GM12878 (cell line): ENCODE results near the gene SOBP. TPM values are rescaled to one million over a fixed set of nuclear protein-coding genes. Genes with fewer than 3 reads are reported as not detected.

Source experiments
- ATAC-seq: fragments of 200-7000 bp; cut with Tn5 transposase; 3 replicates; pipeline ENCODE4 v1.9.1; 2020; ENCODE audit warnings: mild to moderate bottlenecking, moderate library complexity
- BruUV-seq: library from RNA; stranded (reverse); fragments of 400-500 nt; replicated peaks from 2 replicates; lab custom pipeline; 2021; lab: Mats Ljungman, UMichigan
- CTCF ChIA-PET: fragments of 300-600 bp; sonication (Branson Sonifier 250); formaldehyde crosslinking; extraction: SDS; loops from one replicate; lab custom pipeline; 2021; ENCODE audit warnings: inconsistent platforms; lab: Yijun Ruan, JAX
- POLR2A ChIA-PET: fragments of 350-600 bp; formaldehyde crosslinking; extraction: SDS; loops from one replicate; lab custom pipeline; 2021; ENCODE audit warnings: inconsistent platforms; lab: Charles Lee
- RAD21 ChIA-PET: fragments of 300-600 bp; sonication (Branson Sonifier 250); formaldehyde crosslinking; loops from one replicate; lab custom pipeline; 2023; ENCODE audit warnings: antibody characterized with exemption; ENCODE audit not compliant: unreplicated experiment; lab: Charles Lee
- SMC1A ChIA-PET: fragments of 300-600 bp; sonication (Branson Sonifier 250); formaldehyde crosslinking; loops from one replicate; lab custom pipeline; 2023; ENCODE audit not compliant: unreplicated experiment, uncharacterized antibody; lab: Charles Lee
- DNase-seq: peaks from one replicate; pipeline ENCODE4 v3.0.0-alpha.2; 2011; ENCODE audit warnings: low read depth, low spot score
- FAIRE-seq: peaks from 3 replicates; lab custom pipeline; 2011; peaks lifted over from hg19 to GRCh38; lab: Jason Lieb, UNC
- H2AFZ ChIP-seq: 2 replicates; pipeline ENCODE4 v1.6.0; 2011; ENCODE audit warnings: low read depth, low read length, control low read depth; ENCODE audit not compliant: control insufficient read depth
- H3K27ac ChIP-seq: 2 replicates; pipeline ENCODE4 v1.5.1; 2011; ENCODE audit warnings: control low read depth; ENCODE audit not compliant: control insufficient read depth, insufficient read depth
- H3K27me3 ChIP-seq, 2 experiments: replicated peaks in 1 of 2; 2 replicates each; pipeline versions ENCODE4 v1.6.0 to v1.6.1; 2011; ENCODE audit warnings: low read length in 1 of 2; ENCODE audit not compliant: control insufficient read depth in 2 of 2, insufficient read depth in 2 of 2
- H3K36me3 ChIP-seq, 2 experiments: 2 replicates each; pipeline ENCODE4 v1.5.1; 2011; ENCODE audit warnings: low read length in 1 of 2; ENCODE audit not compliant: control insufficient read depth in 2 of 2, insufficient read depth in 2 of 2
- H3K4me1 ChIP-seq: 2 replicates; pipeline ENCODE4 v1.6.1; 2011; ENCODE audit warnings: mild to moderate bottlenecking, low read length, moderate library complexity, mixed read lengths; ENCODE audit not compliant: control insufficient read depth, insufficient read depth
- H3K4me2 ChIP-seq: 2 replicates; pipeline ENCODE4 v1.6.0; 2011; ENCODE audit warnings: control low read depth; ENCODE audit not compliant: control insufficient read depth, insufficient read depth
- H3K4me3 ChIP-seq: fragments of 200-600 bp; sonication (generic); 2 replicates; pipeline ENCODE4 v1.5.1; 2016
- H3K79me2 ChIP-seq: 2 replicates; pipeline ENCODE4 v1.6.0; 2011; ENCODE audit warnings: low read length; ENCODE audit not compliant: control insufficient read depth, insufficient read depth
- H3K9ac ChIP-seq: 2 replicates; pipeline ENCODE4 v1.8.0; 2011; ENCODE audit warnings: low read length, control low read depth, mixed read lengths; ENCODE audit not compliant: control insufficient read depth, insufficient read depth
- H3K9me3 ChIP-seq: replicated peaks from 3 replicates; pipeline ENCODE4 v1.5.1; 2011; ENCODE audit warnings: mild to moderate bottlenecking, low read length; ENCODE audit not compliant: control insufficient read depth, insufficient read depth
- H4K20me1 ChIP-seq: 2 replicates; pipeline ENCODE4 v1.6.0; 2011; ENCODE audit not compliant: control insufficient read depth, insufficient read depth
- BMI1 ChIP-seq: fragments of 450-650 bp; IDR thresholded peaks from 2 replicates; pipeline ENCODE4 v1.6.1; 2016; ENCODE audit warnings: mild to moderate bottlenecking, moderate library complexity, borderline replicate concordance
- HDAC6 ChIP-seq: fragments of 200-600 bp; sonication (generic); IDR thresholded peaks from one replicate; pipeline ENCODE4 v1.8.0; 2017; ENCODE audit warnings: antibody characterized with exemption; ENCODE audit not compliant: unreplicated experiment
- LARP7 ChIP-seq: fragments of 450-650 bp; IDR thresholded peaks from 2 replicates; pipeline ENCODE4 v1.6.1; 2017; ENCODE audit warnings: mild to moderate bottlenecking
- POLR2AphosphoS2 ChIP-seq: IDR thresholded peaks from 2 replicates; pipeline ENCODE4 v1.6.1; 2011; ENCODE audit warnings: low read depth, mild to moderate bottlenecking, low read length, improper control_type of control experiment, moderate library complexity
- YY1 ChIP-seq: IDR thresholded peaks from 2 replicates; pipeline ENCODE4 v1.6.1; 2011; ENCODE audit warnings: low read depth, mild to moderate bottlenecking, low read length
- WGBS: methylation state at CpG from one replicate; pipeline ENCODE4 v1.1.6; 2016; ENCODE audit warnings: low lambda C conversion rate; ENCODE audit not compliant: insufficient replicate concordance, insufficient coverage; ENCODE audit errors: missing lambda C conversion rate; 5-methylcytosine and 5-hydroxymethylcytosine counted together
- in situ Hi-C: fragments of 300-500 bp; cut with MboI; formaldehyde crosslinking; loops from 9 replicates; pipeline ENCODE4 v1.14.3; 2018; ENCODE audit warnings: mixed read lengths
- intact Hi-C: fragments of 100-400 bp; cut with micrococcal nuclease; formaldehyde crosslinking; loops from one replicate; pipeline ENCODE4 v1.14.2; 2022; ENCODE audit not compliant: unreplicated experiment
- polyA plus RNA-seq, 11 experiments: library from polyadenylated mRNA; depleted of rRNA in 4 of 11; unstranded in 6 of 11; stranded (reverse) in 5 of 11; fragments of >200 nt; fragmentation: Nextera tagmentation in 4 of 11; fragmentation: Illumina TruSeq in 1 of 11; extraction: Ambion mirVana in 4 of 11; extraction: Trizol in 1 of 11; gene quantifications; 1 replicate in 1 of 11; 2 replicates in 10 of 11; pipeline versions ENCODE4 v1.2.1 to v1.2.3, GENCODE V29; 2011 to 2016; ENCODE audit warnings: inconsistent platforms in 2 of 11, missing spikeins in 2 of 11, low read depth in 1 of 11
- total RNA-seq, 4 experiments: library from RNA; depleted of rRNA in 3 of 4; stranded (reverse); fragments of >200 nt in 3 of 4; fragmentation: Illumina TruSeq in 1 of 4; extraction: Trizol in 1 of 4; gene quantifications; 2 replicates each; pipeline versions ENCODE4 v1.2.1 to v1.2.3, GENCODE V29; 2013 to 2021
- TF ChIP-seq, protein P1 (sequence below): IDR thresholded peaks from 2 replicates; pipeline ENCODE4 v1.6.1; 2011; ENCODE audit warnings: low read depth, low read length, improper control_type of control experiment, borderline replicate concordance
- TF ChIP-seq, protein P2 (sequence below): fragments of 450-650 bp; IDR thresholded peaks from 2 replicates; pipeline ENCODE4 v1.6.1; 2016; ENCODE audit warnings: mild to moderate bottlenecking
- TF ChIP-seq, protein P3 (sequence below): fragments of 450-650 bp; IDR thresholded peaks from 2 replicates; pipeline ENCODE4 v1.6.1; 2018; ENCODE audit warnings: borderline replicate concordance, mild to moderate bottlenecking; ENCODE audit not compliant: partially characterized antibody
- TF ChIP-seq, protein P4 (sequence below): IDR thresholded peaks from 2 replicates; pipeline ENCODE4 v1.6.1; 2011; ENCODE audit warnings: borderline replicate concordance, low read depth, mild to moderate bottlenecking, moderate library complexity, mixed read lengths, low read length; ENCODE audit not compliant: insufficient read depth; ENCODE audit errors: extremely low read length

Gene SOBP
- total and polyA plus RNA-seq, 10 of the 15 experiments (the other 5 are each of a cell fraction or from before 2014, with no cell fraction given), result 0.49 to 1.9 (median 0.78) TPM

DNA sequence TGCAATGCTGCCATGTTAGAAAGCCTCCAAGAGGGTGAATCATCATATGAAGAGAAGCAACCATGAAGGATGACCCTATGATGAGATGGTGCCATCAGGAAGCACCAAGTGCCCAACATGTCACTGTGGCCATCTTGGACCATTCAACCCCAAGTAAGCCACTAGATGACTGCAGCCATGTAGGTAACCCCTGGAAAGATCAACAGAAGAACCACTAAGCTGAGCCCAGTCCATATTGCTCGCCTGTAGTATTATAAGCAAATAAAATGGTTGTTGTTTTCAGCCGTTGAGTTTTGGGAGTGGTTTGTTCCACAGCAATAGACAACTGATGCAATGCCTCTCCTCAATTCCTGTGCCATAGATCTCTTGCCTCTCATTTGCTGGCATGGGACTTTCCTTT lies 193.3 kb downstream of the SOBP start:
- H2AFZ ChIP-seq, result no peak overlapping the region
- no peak for ATAC-seq
- no TSS peak for BruUV-seq
- WGBS, result 20% methylated on average over 2 of the region's 2 CpGs
- no peak for TF ChIP-seq YY1
- TF ChIP-seq, protein P1, sequence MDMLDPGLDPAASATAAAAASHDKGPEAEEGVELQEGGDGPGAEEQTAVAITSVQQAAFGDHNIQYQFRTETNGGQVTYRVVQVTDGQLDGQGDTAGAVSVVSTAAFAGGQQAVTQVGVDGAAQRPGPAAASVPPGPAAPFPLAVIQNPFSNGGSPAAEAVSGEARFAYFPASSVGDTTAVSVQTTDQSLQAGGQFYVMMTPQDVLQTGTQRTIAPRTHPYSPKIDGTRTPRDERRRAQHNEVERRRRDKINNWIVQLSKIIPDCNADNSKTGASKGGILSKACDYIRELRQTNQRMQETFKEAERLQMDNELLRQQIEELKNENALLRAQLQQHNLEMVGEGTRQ, result no peak
- no peak for TF ChIP-seq HDAC6
- TF ChIP-seq, protein P2, sequence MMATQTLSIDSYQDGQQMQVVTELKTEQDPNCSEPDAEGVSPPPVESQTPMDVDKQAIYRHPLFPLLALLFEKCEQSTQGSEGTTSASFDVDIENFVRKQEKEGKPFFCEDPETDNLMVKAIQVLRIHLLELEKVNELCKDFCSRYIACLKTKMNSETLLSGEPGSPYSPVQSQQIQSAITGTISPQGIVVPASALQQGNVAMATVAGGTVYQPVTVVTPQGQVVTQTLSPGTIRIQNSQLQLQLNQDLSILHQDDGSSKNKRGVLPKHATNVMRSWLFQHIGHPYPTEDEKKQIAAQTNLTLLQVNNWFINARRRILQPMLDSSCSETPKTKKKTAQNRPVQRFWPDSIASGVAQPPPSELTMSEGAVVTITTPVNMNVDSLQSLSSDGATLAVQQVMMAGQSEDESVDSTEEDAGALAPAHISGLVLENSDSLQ, result no peak
- intact Hi-C loops (no loop called here), in situ Hi-C loops (loop anchor here (10.0 kb wide), 1 partner anchor 362 kb away; no protein-coding TSS in a partner anchor)
- DNase-seq, result no peak
- no peaks in the 10 kb centered on the region for H3K4me1 ChIP-seq
- no peaks in the 10 kb centered on the region for H3K79me2 ChIP-seq
- no peak overlapping the region for H3K27ac ChIP-seq
- CTCF ChIA-PET, result no interaction called here
- H3K9ac ChIP-seq, result no peak overlapping the region
- FAIRE-seq, result no peak
- no peaks in the 10 kb centered on the region for H3K36me3 ChIP-seq
- no peaks in the 10 kb centered on the region; the same call in 2 of the 3 replicates for H3K9me3 ChIP-seq
- no peak overlapping the region for H3K4me2 ChIP-seq
- RAD21 ChIA-PET, result no interaction called here
- SMC1A ChIA-PET, result interaction anchor here (0.7 kb wide), 1 partner anchor 365 kb away, joined by 3 read pairs; no protein-coding TSS in a partner anchor
- POLR2A ChIA-PET, result no interaction called here
- H3K4me3 ChIP-seq, result no peak overlapping the region
- no peaks in the 10 kb centered on the region for H4K20me1 ChIP-seq
- H3K27me3 ChIP-seq, result no peaks in the 10 kb centered on the region

DNA sequence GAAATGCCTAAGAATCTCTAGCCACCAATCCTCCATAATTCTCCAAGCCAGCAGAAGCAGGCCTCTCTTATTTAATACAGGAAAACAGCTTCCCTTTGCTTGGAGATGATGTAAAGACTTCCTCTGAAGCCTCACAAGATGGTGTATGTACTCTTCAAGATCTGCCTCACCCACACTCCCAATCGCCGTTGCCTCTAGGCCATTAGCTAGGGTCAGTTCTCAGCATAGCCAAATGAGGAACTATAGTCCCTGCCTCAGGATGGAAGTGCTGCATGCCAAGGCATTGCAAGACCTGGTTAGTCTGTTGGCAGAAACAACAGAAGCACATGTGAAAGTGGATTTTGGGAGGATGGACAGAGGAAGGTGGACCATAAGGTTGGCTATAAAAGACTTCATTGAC lies 195.1 kb downstream of the SOBP start:
- H3K9ac ChIP-seq, result no peak overlapping the region
- H3K36me3 ChIP-seq, result no peaks in the 10 kb centered on the region
- no peak overlapping the region for H3K4me2 ChIP-seq
- no peak overlapping the region for H3K27ac ChIP-seq
- no peak for FAIRE-seq
- no peaks in the 10 kb centered on the region for H3K79me2 ChIP-seq
- no peak overlapping the region for H3K4me3 ChIP-seq
- CTCF ChIA-PET, result interaction anchor here (0.6 to 1.3 kb wide), 4 partner anchors 10 to 365 kb away, joined by 3 to 4 read pairs (median 3); no protein-coding TSS in a partner anchor
- H3K4me1 ChIP-seq, result peaks cover 3% of the 10 kb centered on the region
- no peaks in the 10 kb centered on the region for H3K27me3 ChIP-seq
- no peak overlapping the region for H2AFZ ChIP-seq
- in situ Hi-C loops (loop anchor here (10.0 kb wide), 1 partner anchor 360 kb away; no protein-coding TSS in a partner anchor), intact Hi-C loops (no loop called here)
- POLR2A ChIA-PET, result no interaction called here
- H3K9me3 ChIP-seq, result no peaks in the 10 kb centered on the region; the same call in 2 of the 3 replicates
- BruUV-seq, result no TSS peak
- no peak for DNase-seq
- RAD21 ChIA-PET, result no interaction called here
- WGBS, result 55% methylated on average over 2 of the region's 2 CpGs
- H4K20me1 ChIP-seq, result no peaks in the 10 kb centered on the region
- SMC1A ChIA-PET, result no interaction called here
- ATAC-seq, result no peak
- no peak for TF ChIP-seq LARP7
- TF ChIP-seq, protein P3, sequence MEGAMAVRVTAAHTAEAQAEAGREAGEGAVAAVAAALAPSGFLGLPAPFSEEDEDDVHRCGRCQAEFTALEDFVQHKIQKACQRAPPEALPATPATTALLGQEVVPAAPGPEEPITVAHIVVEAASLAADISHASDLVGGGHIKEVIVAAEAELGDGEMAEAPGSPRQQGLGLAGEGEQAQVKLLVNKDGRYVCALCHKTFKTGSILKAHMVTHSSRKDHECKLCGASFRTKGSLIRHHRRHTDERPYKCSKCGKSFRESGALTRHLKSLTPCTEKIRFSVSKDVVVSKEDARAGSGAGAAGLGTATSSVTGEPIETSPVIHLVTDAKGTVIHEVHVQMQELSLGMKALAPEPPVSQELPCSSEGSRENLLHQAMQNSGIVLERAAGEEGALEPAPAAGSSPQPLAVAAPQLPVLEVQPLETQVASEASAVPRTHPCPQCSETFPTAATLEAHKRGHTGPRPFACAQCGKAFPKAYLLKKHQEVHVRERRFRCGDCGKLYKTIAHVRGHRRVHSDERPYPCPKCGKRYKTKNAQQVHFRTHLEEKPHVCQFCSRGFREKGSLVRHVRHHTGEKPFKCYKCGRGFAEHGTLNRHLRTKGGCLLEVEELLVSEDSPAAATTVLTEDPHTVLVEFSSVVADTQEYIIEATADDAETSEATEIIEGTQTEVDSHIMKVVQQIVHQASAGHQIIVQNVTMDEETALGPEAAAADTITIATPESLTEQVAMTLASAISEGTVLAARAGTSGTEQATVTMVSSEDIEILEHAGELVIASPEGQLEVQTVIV, result no peak
- TF ChIP-seq, protein P4, sequence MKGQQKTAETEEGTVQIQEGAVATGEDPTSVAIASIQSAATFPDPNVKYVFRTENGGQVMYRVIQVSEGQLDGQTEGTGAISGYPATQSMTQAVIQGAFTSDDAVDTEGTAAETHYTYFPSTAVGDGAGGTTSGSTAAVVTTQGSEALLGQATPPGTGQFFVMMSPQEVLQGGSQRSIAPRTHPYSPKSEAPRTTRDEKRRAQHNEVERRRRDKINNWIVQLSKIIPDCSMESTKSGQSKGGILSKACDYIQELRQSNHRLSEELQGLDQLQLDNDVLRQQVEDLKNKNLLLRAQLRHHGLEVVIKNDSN, result no peak
- TF ChIP-seq POLR2AphosphoS2, result no peak
- no peak for TF ChIP-seq BMI1
- TF ChIP-seq HDAC6, result no peak
